DMS 273 (cell line): ENCODE results near the gene RANBP17.

ENCODE experiments used
- DNase-seq: peaks from one replicate; lab custom pipeline; 2025; ENCODE audit not compliant: unreplicated experiment; lab: John Stamatoyannopoulos, UW

RANBP17 gene

GRCh38 chr5:171312129-171312974, 450.5 kb downstream of the RANBP17 start:
- peak; percentile 38 for DNase-seq

GRCh38 chr5:171313481-171314206, 451.8 kb downstream of the RANBP17 start:
- no peak for DNase-seq

- no peak for DNase-seq
Measured at GRCh38 chr5:171314728-171315385, 453.0 kb downstream of the RANBP17 start.

- no peak for DNase-seq
Measured at GRCh38 chr5:171315386-171315891, 453.6 kb downstream of the RANBP17 start.

GRCh38 chr5:171315925-171316257, 454.1 kb downstream of the RANBP17 start:
- no peak for DNase-seq

GRCh38 chr5:171316258-171317121, 454.7 kb downstream of the RANBP17 start:
- DNase-seq: no peak

- DNase-seq: no peak
Measured at GRCh38 chr5:171317230-171317629, 455.4 kb downstream of the RANBP17 start.

GRCh38 chr5:171318026-171318425, 456.2 kb downstream of the RANBP17 start:
- DNase-seq: no peak

- DNase-seq: no peak
Measured at GRCh38 chr5:171321447-171321846, 459.6 kb downstream of the RANBP17 start.

GRCh38 chr5:171322527-171322926, 460.7 kb downstream of the RANBP17 start:
- DNase-seq: no peak

GRCh38 chr5:171323007-171323406, 461.2 kb downstream of the RANBP17 start:
- no peak for DNase-seq

- DNase-seq: no peak
Measured at GRCh38 chr5:171323806-171324632, 462.2 kb downstream of the RANBP17 start.

GRCh38 chr5:171330021-171330420, 468.2 kb downstream of the RANBP17 start:
- DNase-seq: no peak

GRCh38 chr5:171335616-171336015, 473.8 kb downstream of the RANBP17 start:
- DNase-seq: no peak

GRCh38 chr5:171336521-171337209, 474.8 kb downstream of the RANBP17 start:
- DNase-seq: peak; percentile 85

GRCh38 chr5:171337210-171337569, 475.4 kb downstream of the RANBP17 start:
- no peak for DNase-seq

GRCh38 chr5:171340042-171340441, 478.2 kb downstream of the RANBP17 start:
- no peak for DNase-seq

- DNase-seq: no peak
Measured at GRCh38 chr5:171340491-171340890, 478.7 kb downstream of the RANBP17 start.

- DNase-seq: peak; percentile 87
Measured at GRCh38 chr5:171342362-171343111, 480.7 kb downstream of the RANBP17 start.
